A673 (cell line): Measurements from ENCODE around the gene TTC9B. TPM values are rescaled to one million over a fixed set of nuclear protein-coding genes. Genes with fewer than 3 reads are reported as not detected.
"Not testable (repeated sequence)": the region's sequence is repeated elsewhere in the genome, so short reads cannot be mapped to it uniquely, and the experiment has no call there.

ENCODE experiments used
- BruUV-seq: library from RNA; stranded (reverse); fragments of 400-500 nt; replicated peaks from 2 replicates; lab custom pipeline; 2021; lab: Mats Ljungman, UMichigan
- CTCF ChIA-PET: fragments of 300-600 bp; sonication (Branson Sonifier 250); formaldehyde crosslinking; loops from one replicate; lab custom pipeline; 2022; ENCODE audit warnings: antibody characterized with exemption; lab: Charles Lee
- POLR2A ChIA-PET: fragments of 300-600 bp; sonication (Branson Sonifier 250); formaldehyde crosslinking; loops from one replicate; lab custom pipeline; 2022; ENCODE audit warnings: antibody characterized with exemption; ENCODE audit not compliant: low non-redundant PET; lab: Charles Lee
- DNase-seq: peaks from one replicate; pipeline ENCODE4 v3.0.0-alpha.2; 2015; ENCODE audit warnings: low spot score
- H3K27ac ChIP-seq: fragments of 200-600 bp; sonication (generic); 2 replicates; pipeline ENCODE4 v1.5.1; 2016; ENCODE audit warnings: mixed run types, low read depth, mild to moderate bottlenecking, mixed read lengths, antibody characterized with exemption, low read length; ENCODE audit not compliant: poor library complexity, severe bottlenecking
- H3K27me3 ChIP-seq: fragments of 200-600 bp; sonication (generic); replicated peaks from 2 replicates; pipeline ENCODE4 v1.6.1; 2017; ENCODE audit warnings: mixed run types, low read depth, mild to moderate bottlenecking, mixed read lengths, antibody characterized with exemption, low read length; ENCODE audit not compliant: insufficient read depth, poor library complexity
- H3K36me3 ChIP-seq: fragments of 200-600 bp; sonication (generic); 2 replicates; pipeline ENCODE4 v1.6.1; 2016; ENCODE audit warnings: mixed run types, mild to moderate bottlenecking, mixed read lengths, antibody characterized with exemption, low read length; ENCODE audit not compliant: insufficient read depth, poor library complexity, severe bottlenecking
- H3K4me1 ChIP-seq: fragments of 200-600 bp; sonication (generic); 2 replicates; pipeline ENCODE4 v1.6.1; 2017; ENCODE audit warnings: mixed run types, mild to moderate bottlenecking, mixed read lengths, antibody characterized with exemption, low read length; ENCODE audit not compliant: insufficient read depth, poor library complexity, severe bottlenecking
- H3K4me3 ChIP-seq: fragments of 200-600 bp; sonication (generic); 2 replicates; pipeline ENCODE4 v1.5.1; 2016; ENCODE audit warnings: low read depth, mixed run types, mild to moderate bottlenecking, mixed read lengths, low read length; ENCODE audit not compliant: poor library complexity, severe bottlenecking
- H3K9me3 ChIP-seq: fragments of 200-600 bp; sonication (generic); 2 replicates; pipeline ENCODE4 v1.6.1; 2016; ENCODE audit warnings: mixed run types, low read depth, mild to moderate bottlenecking, mixed read lengths, antibody characterized with exemption, low read length; ENCODE audit not compliant: poor library complexity, severe bottlenecking
- intact Hi-C: fragments of 100-400 bp; cut with micrococcal nuclease; formaldehyde crosslinking; loops from one replicate; pipeline ENCODE4 v1.10.0; 2022; ENCODE audit not compliant: unreplicated experiment
- total RNA-seq: library from RNA; stranded (reverse); gene quantifications from 2 replicates; pipeline ENCODE4 v1.2.3, GENCODE V29; 2021

The TTC9B gene
- total RNA-seq, 1 experiment from 2014 or later, result not detected

- H3K9me3 ChIP-seq, H3K27ac ChIP-seq, intact Hi-C loops, H3K4me3 ChIP-seq, DNase-seq, CTCF ChIA-PET, H3K4me1 ChIP-seq, BruUV-seq, H3K36me3 ChIP-seq, H3K27me3 ChIP-seq, POLR2A ChIA-PET: not testable (repeated sequence)
These were observed 48.5 kb downstream of the TTC9B start for GRCh38 chr19:40169482-40170302.

Other genes starting within 250 kb of the TTC9B start
- 268 and 291 TPM in 2 replicates for gene PSMC4, start 247.2 kb downstream of the TTC9B start, total RNA-seq
- 5.5 and 5.6 TPM in 2 replicates for gene ZNF546, start 221.3 kb downstream of the TTC9B start, total RNA-seq
- gene ZNF780B, start 162.2 kb downstream of the TTC9B start, total RNA-seq, result 20.0 and 23.7 TPM in 2 replicates
- 15.9 and 17.5 TPM in 2 replicates for gene ZNF780A, start 127.4 kb downstream of the TTC9B start, total RNA-seq
- 17.8 and 21.7 TPM in 2 replicates for gene MAP3K10, start 27.0 kb downstream of the TTC9B start, total RNA-seq
- 0.45 TPM in 1 of 2 replicates, not detected in the other for gene CCNP, start 8.3 kb upstream of the TTC9B start, total RNA-seq
- 146 and 151 TPM in 2 replicates for gene AKT2, start 67.0 kb upstream of the TTC9B start, total RNA-seq
- 26.5 and 30.8 TPM in 2 replicates for gene C19orf47, start 130.0 kb upstream of the TTC9B start, total RNA-seq
- gene PLD3, start 130.3 kb upstream of the TTC9B start, total RNA-seq, result 310 and 334 TPM in 2 replicates
- gene HIPK4, start 171.8 kb upstream of the TTC9B start, total RNA-seq, result 0.15 TPM in 1 of 2 replicates, not detected in the other
- 2.5 and 3.9 TPM in 2 replicates for gene PRX, start 195.0 kb upstream of the TTC9B start, total RNA-seq
- 9.6 and 16.5 TPM in 2 replicates for gene SERTAD1, start 207.6 kb upstream of the TTC9B start, total RNA-seq
- gene SERTAD3, start 226.0 kb upstream of the TTC9B start, total RNA-seq, result 26.3 and 28.7 TPM in 2 replicates
- gene BLVRB, start 247.4 kb upstream of the TTC9B start, total RNA-seq, result 36.1 and 48.2 TPM in 2 replicates
- gene SPTBN4, start 248.6 kb upstream of the TTC9B start, total RNA-seq, result 0.43 and 0.94 TPM in 2 replicates